ENCODE results near the gene MYG1.
"Not testable (repeated sequence)": the region's sequence is repeated elsewhere in the genome, so short reads cannot be mapped to it uniquely, and the experiment has no call there.

Gene MYG1

GRCh38 chr12:53327435-53328042 is 28.0 kb downstream of the MYG1 start:
- no CpG with 5 or more reads among the region's 3 CpGs for WGBS (ENCODE audit: insufficient coverage, insufficient read length)
- peaks cover 2% of the 10 kb centered on the region; the same call in 1 of the 2 replicates for H3K4me1 ChIP-seq (ENCODE audit: control insufficient read depth, insufficient read depth, low read length)
- H3K4me3 ChIP-seq (ENCODE audit: low read length), result no peak overlapping the region
- H3K9me3 ChIP-seq (ENCODE audit: control insufficient read depth, insufficient read depth, low read length), result no peaks in the 10 kb centered on the region
- DNase-seq (ENCODE audit: low read depth, low spot score), result no peak
- H3K27me3 ChIP-seq (ENCODE audit: control insufficient read depth, insufficient read depth, low read length), result peaks cover 8% of the 10 kb centered on the region; the same call in 1 of the 2 replicates
- H3K27ac ChIP-seq (ENCODE audit: low read length), result no peak overlapping the region
- H3K36me3 ChIP-seq (ENCODE audit: control insufficient read depth, insufficient read depth, low read length), result no peaks in the 10 kb centered on the region

- Histone ChIP-seq H3K27ac (ENCODE audit: low read length) (no peak overlapping the region), H3K36me3 (ENCODE audit: control insufficient read depth, insufficient read depth, low read length) (no peaks in the 10 kb centered on the region), H3K4me3 (ENCODE audit: low read length) (no peak overlapping the region), H3K27me3 (ENCODE audit: control insufficient read depth, insufficient read depth, low read length) (peaks cover 8% of the 10 kb centered on the region; the same call in 1 of the 2 replicates), H3K9me3 (ENCODE audit: control insufficient read depth, insufficient read depth, low read length) (no peaks in the 10 kb centered on the region), H3K4me1 (ENCODE audit: control insufficient read depth, insufficient read depth, low read length) (peaks cover 2% of the 10 kb centered on the region; the same call in 1 of the 2 replicates)
- no CpG with 5 or more reads among the region's 16 CpGs for WGBS (ENCODE audit: insufficient coverage, insufficient read length)
- DNase-seq (ENCODE audit: low read depth, low spot score), result peak; percentile 31
Observed at GRCh38 chr12:53328043-53328435, 28.5 kb downstream of the MYG1 start.

- no CpG with 5 or more reads among the region's 5 CpGs for WGBS (ENCODE audit: insufficient coverage, insufficient read length)
- no peaks in the 10 kb centered on the region for H3K9me3 ChIP-seq (ENCODE audit: control insufficient read depth, insufficient read depth, low read length)
- no peak overlapping the region for H3K4me3 ChIP-seq (ENCODE audit: low read length)
- H3K27ac ChIP-seq (ENCODE audit: low read length), result no peak overlapping the region
- peaks cover 2% of the 10 kb centered on the region; the same call in 1 of the 2 replicates for H3K4me1 ChIP-seq (ENCODE audit: control insufficient read depth, insufficient read depth, low read length)
- H3K36me3 ChIP-seq (ENCODE audit: control insufficient read depth, insufficient read depth, low read length), result no peaks in the 10 kb centered on the region
- peaks cover 8% of the 10 kb centered on the region; the same call in 1 of the 2 replicates for H3K27me3 ChIP-seq (ENCODE audit: control insufficient read depth, insufficient read depth, low read length)
- no peak for DNase-seq (ENCODE audit: low read depth, low spot score)
Observed at GRCh38 chr12:53330671-53331070, 31.2 kb downstream of the MYG1 start.

DNA sequence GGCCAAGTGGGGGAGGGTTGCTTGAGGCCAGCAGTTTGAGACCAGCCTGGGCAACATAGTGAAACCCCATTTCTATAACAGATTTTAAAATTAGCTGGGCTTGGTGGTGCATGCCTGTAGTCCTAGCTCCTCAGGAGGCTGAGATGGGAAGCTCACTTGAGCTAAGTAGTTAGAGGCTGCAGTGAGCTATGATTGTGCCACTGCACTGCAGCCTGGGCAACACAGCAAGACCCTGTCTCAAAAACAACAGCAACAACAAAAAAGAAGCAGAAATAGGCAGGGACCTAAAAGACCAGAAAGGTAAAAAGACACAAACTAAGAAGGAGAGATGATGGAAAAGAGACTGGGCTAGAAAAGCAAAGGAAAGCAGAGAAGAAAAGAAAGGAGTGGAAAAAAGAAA is 32.8 kb downstream of the MYG1 start:
- H3K4me1 ChIP-seq (ENCODE audit: control insufficient read depth, insufficient read depth, low read length); H3K36me3 ChIP-seq (ENCODE audit: control insufficient read depth, insufficient read depth, low read length); H3K27me3 ChIP-seq (ENCODE audit: control insufficient read depth, insufficient read depth, low read length); DNase-seq (ENCODE audit: low read depth, low spot score); H3K9me3 ChIP-seq (ENCODE audit: control insufficient read depth, insufficient read depth, low read length); H3K27ac ChIP-seq (ENCODE audit: low read length); H3K4me3 ChIP-seq (ENCODE audit: low read length): not testable (repeated sequence)

- no CpG with 5 or more reads among the region's 15 CpGs for WGBS (ENCODE audit: insufficient coverage, insufficient read length)
- Histone ChIP-seq H3K4me1 (ENCODE audit: control insufficient read depth, insufficient read depth, low read length) (peaks cover 1% of the 10 kb centered on the region; the same call in 1 of the 2 replicates), H3K27me3 (ENCODE audit: control insufficient read depth, insufficient read depth, low read length) (no peaks in the 10 kb centered on the region; the same call in 1 of the 2 replicates), H3K36me3 (ENCODE audit: control insufficient read depth, insufficient read depth, low read length) (no peaks in the 10 kb centered on the region), H3K27ac (ENCODE audit: low read length) (no peak overlapping the region), H3K9me3 (ENCODE audit: control insufficient read depth, insufficient read depth, low read length) (no peaks in the 10 kb centered on the region), H3K4me3 (ENCODE audit: low read length) (no peak overlapping the region)
- DNase-seq (ENCODE audit: low read depth, low spot score), result no peak
Observed at GRCh38 chr12:53332744-53333143, 33.2 kb downstream of the MYG1 start.

DNA sequence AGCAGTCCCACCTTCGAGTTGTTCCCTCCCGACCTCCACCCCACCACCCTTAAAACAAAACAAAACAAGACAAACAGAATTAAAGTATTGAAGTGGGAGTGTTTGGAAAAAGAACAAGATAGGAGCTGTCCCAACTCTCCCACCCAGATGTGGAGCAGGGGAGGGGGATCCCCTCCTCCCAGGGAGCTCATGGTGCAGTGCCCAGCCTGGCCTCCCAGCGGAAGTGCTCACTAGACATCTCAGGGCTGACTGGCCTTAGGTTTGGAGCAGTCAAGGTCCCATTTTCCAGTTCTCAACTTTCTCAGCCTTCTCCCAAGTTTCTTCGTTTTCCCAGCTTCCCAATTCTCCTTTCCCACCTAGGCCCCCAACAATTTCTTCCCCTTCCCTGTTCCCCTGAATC is 33.8 kb downstream of the MYG1 start:
- H3K36me3 ChIP-seq (ENCODE audit: control insufficient read depth, insufficient read depth, low read length), result no peaks in the 10 kb centered on the region
- H3K4me1 ChIP-seq (ENCODE audit: control insufficient read depth, insufficient read depth, low read length), result no peaks in the 10 kb centered on the region
- H3K4me3 ChIP-seq (ENCODE audit: low read length), result no peak overlapping the region
- H3K27me3 ChIP-seq (ENCODE audit: control insufficient read depth, insufficient read depth, low read length), result no peaks in the 10 kb centered on the region
- H3K9me3 ChIP-seq (ENCODE audit: control insufficient read depth, insufficient read depth, low read length), result no peaks in the 10 kb centered on the region
- H3K27ac ChIP-seq (ENCODE audit: low read length), result no peak overlapping the region
- DNase-seq (ENCODE audit: low read depth, low spot score), result no peak
- WGBS (ENCODE audit: insufficient coverage, insufficient read length), result no CpG with 5 or more reads among the region's 4 CpGs

GRCh38 chr12:53333845-53334244 is 34.4 kb downstream of the MYG1 start:
- no peaks in the 10 kb centered on the region for H3K27me3 ChIP-seq (ENCODE audit: control insufficient read depth, insufficient read depth, low read length)
- H3K4me1 ChIP-seq (ENCODE audit: control insufficient read depth, insufficient read depth, low read length), result no peaks in the 10 kb centered on the region
- no peak overlapping the region for H3K4me3 ChIP-seq (ENCODE audit: low read length)
- H3K9me3 ChIP-seq (ENCODE audit: control insufficient read depth, insufficient read depth, low read length), result no peaks in the 10 kb centered on the region
- no CpG with 5 or more reads among the region's 7 CpGs for WGBS (ENCODE audit: insufficient coverage, insufficient read length)
- no peak for DNase-seq (ENCODE audit: low read depth, low spot score)
- H3K27ac ChIP-seq (ENCODE audit: low read length), result no peak overlapping the region
- H3K36me3 ChIP-seq (ENCODE audit: control insufficient read depth, insufficient read depth, low read length), result no peaks in the 10 kb centered on the region

GRCh38 chr12:53334822-53335221 is 35.3 kb downstream of the MYG1 start:
- no CpG with 5 or more reads among the region's 8 CpGs for WGBS (ENCODE audit: insufficient coverage, insufficient read length)
- H3K27ac ChIP-seq (ENCODE audit: low read length), result no peak overlapping the region
- H3K4me1 ChIP-seq (ENCODE audit: control insufficient read depth, insufficient read depth, low read length), result no peaks in the 10 kb centered on the region
- no peak overlapping the region for H3K4me3 ChIP-seq (ENCODE audit: low read length)
- no peaks in the 10 kb centered on the region for H3K9me3 ChIP-seq (ENCODE audit: control insufficient read depth, insufficient read depth, low read length)
- DNase-seq (ENCODE audit: low read depth, low spot score), result no peak
- no peaks in the 10 kb centered on the region for H3K27me3 ChIP-seq (ENCODE audit: control insufficient read depth, insufficient read depth, low read length)
- no peaks in the 10 kb centered on the region for H3K36me3 ChIP-seq (ENCODE audit: control insufficient read depth, insufficient read depth, low read length)

DNA sequence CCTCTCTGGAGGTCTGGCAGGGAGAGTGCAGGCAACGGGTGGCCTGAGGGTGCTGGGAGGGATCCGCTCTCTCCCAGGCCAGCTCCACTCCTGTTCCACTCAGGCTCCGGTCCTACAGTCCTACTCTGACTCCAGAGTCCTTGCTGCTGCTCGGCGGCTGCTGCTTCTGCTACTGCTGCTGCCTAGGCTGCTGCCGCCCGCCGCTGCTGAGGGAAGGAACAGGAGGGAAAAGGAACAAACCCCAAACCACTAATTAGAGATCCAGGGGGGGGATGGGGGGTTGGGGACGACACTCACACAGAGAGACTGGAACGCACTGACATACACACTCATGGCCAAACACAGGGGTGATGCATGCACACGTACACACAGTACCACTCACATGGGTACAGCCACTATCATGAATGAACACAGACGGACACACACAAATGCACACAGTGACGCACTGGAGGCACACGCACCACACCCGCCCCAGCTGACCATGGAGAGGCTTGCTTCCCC is 36.7 kb downstream of the MYG1 start, which contains the start of gene SP7:
Gene SP7, minus strand, starts transcription at position 174 of the 501 bp plus-strand sequence. CDS start 708 bp downstream, outside the sequence.
- H3K4me1 ChIP-seq (ENCODE audit: control insufficient read depth, insufficient read depth, low read length), result no peaks in the 10 kb centered on the region
- H3K9me3 ChIP-seq (ENCODE audit: control insufficient read depth, insufficient read depth, low read length), result no peaks in the 10 kb centered on the region
- no peaks in the 10 kb centered on the region for H3K36me3 ChIP-seq (ENCODE audit: control insufficient read depth, insufficient read depth, low read length)
- no peak within 1 kb of the TSS for H3K4me3 ChIP-seq (ENCODE audit: low read length)
- WGBS (ENCODE audit: insufficient coverage, insufficient read length), result no CpG with 5 or more reads among the region's 15 CpGs
- no peak for DNase-seq (ENCODE audit: low read depth, low spot score)
- H3K27me3 ChIP-seq (ENCODE audit: control insufficient read depth, insufficient read depth, low read length), result no peaks in the 10 kb centered on the region
- H3K27ac ChIP-seq (ENCODE audit: low read length), result no peak within 1 kb of the TSS

GRCh38 chr12:53338017-53338416 is 38.5 kb downstream of the MYG1 start:
- Histone ChIP-seq H3K4me3 (ENCODE audit: low read length) (no peak overlapping the region), H3K4me1 (ENCODE audit: control insufficient read depth, insufficient read depth, low read length) (no peaks in the 10 kb centered on the region), H3K27ac (ENCODE audit: low read length) (no peak overlapping the region), H3K27me3 (ENCODE audit: control insufficient read depth, insufficient read depth, low read length) (no peaks in the 10 kb centered on the region), H3K36me3 (ENCODE audit: control insufficient read depth, insufficient read depth, low read length) (no peaks in the 10 kb centered on the region), H3K9me3 (ENCODE audit: control insufficient read depth, insufficient read depth, low read length) (no peaks in the 10 kb centered on the region)
- DNase-seq (ENCODE audit: low read depth, low spot score), result no peak
- WGBS (ENCODE audit: insufficient coverage, insufficient read length), result no CpG with 5 or more reads among the region's 11 CpGs

GRCh38 chr12:53338916-53339315 is 39.4 kb downstream of the MYG1 start:
- no peaks in the 10 kb centered on the region; the same call in 1 of the 2 replicates for H3K27me3 ChIP-seq (ENCODE audit: control insufficient read depth, insufficient read depth, low read length)
- H3K36me3 ChIP-seq (ENCODE audit: control insufficient read depth, insufficient read depth, low read length), result no peaks in the 10 kb centered on the region
- no peak overlapping the region for H3K27ac ChIP-seq (ENCODE audit: low read length)
- no peaks in the 10 kb centered on the region for H3K9me3 ChIP-seq (ENCODE audit: control insufficient read depth, insufficient read depth, low read length)
- no peak overlapping the region for H3K4me3 ChIP-seq (ENCODE audit: low read length)
- no peak for DNase-seq (ENCODE audit: low read depth, low spot score)
- no peaks in the 10 kb centered on the region for H3K4me1 ChIP-seq (ENCODE audit: control insufficient read depth, insufficient read depth, low read length)
- no CpG with 5 or more reads among the region's 6 CpGs for WGBS (ENCODE audit: insufficient coverage, insufficient read length)
